OCI-LY7 (cell line): ENCODE data around the gene AMFR. TPM values are rescaled to one million over a fixed set of nuclear protein-coding genes. Genes with fewer than 3 reads are reported as not detected.

ENCODE experiments used
- BruUV-seq: library from RNA; stranded (reverse); fragments of 400-500 nt; replicated peaks from 2 replicates; lab custom pipeline; 2021; lab: Mats Ljungman, UMichigan
- CTCF ChIA-PET: fragments of 300-600 bp; sonication (Branson Sonifier 250); formaldehyde crosslinking; loops from one replicate; lab custom pipeline; 2022; ENCODE audit warnings: antibody characterized with exemption; ENCODE audit not compliant: unreplicated experiment; lab: Charles Lee
- POLR2A ChIA-PET: fragments of 300-600 bp; sonication (Branson Sonifier 250); formaldehyde crosslinking; loops from one replicate; lab custom pipeline; 2022; ENCODE audit warnings: antibody characterized with exemption; lab: Charles Lee
- DNase-seq: peaks from one replicate; pipeline ENCODE4 v3.0.0-alpha.2; 2015; ENCODE audit warnings: low spot score
- H2AFZ ChIP-seq: fragments of 200-600 bp; sonication (generic), shearing (Covaris generic); 2 replicates; pipeline ENCODE4 v1.6.1; 2014; ENCODE audit warnings: mild to moderate bottlenecking, antibody characterized with exemption, low read length, moderate library complexity
- H3K27ac ChIP-seq: fragments of 200-600 bp; sonication (generic); 2 replicates; pipeline ENCODE4 v1.5.1; 2014; ENCODE audit warnings: mixed run types, low read depth, mild to moderate bottlenecking, moderate library complexity, low read length, inconsistent platforms; ENCODE audit not compliant: poor library complexity, severe bottlenecking
- H3K36me3 ChIP-seq: fragments of 200-600 bp; sonication (generic); 2 replicates; pipeline ENCODE4 v1.6.1; 2014; ENCODE audit warnings: mild to moderate bottlenecking, antibody characterized with exemption, low read length, moderate library complexity, mixed read lengths; ENCODE audit not compliant: insufficient read depth
- H3K4me1 ChIP-seq: fragments of 200-600 bp; sonication (generic); 2 replicates; pipeline ENCODE4 v1.5.1; 2014; ENCODE audit warnings: mild to moderate bottlenecking, low read length; ENCODE audit not compliant: insufficient read depth, poor library complexity, severe bottlenecking
- H3K4me2 ChIP-seq: fragments of 200-600 bp; sonication (generic); 2 replicates; pipeline ENCODE4 v1.6.1; 2014; ENCODE audit warnings: mild to moderate bottlenecking, low read length
- H3K4me3 ChIP-seq: fragments of 200-600 bp; sonication (generic); 2 replicates; pipeline ENCODE4 v1.5.1; 2014; ENCODE audit warnings: mild to moderate bottlenecking, low read depth, low read length; ENCODE audit not compliant: poor library complexity, severe bottlenecking
- H3K79me2 ChIP-seq: fragments of 200-600 bp; sonication (generic); 2 replicates; pipeline ENCODE4 v1.6.1; 2016; ENCODE audit warnings: low read depth, mild to moderate bottlenecking, low read length, moderate library complexity, mixed read lengths; ENCODE audit not compliant: insufficient read depth
- H3K9me2 ChIP-seq: fragments of 200-600 bp; sonication (generic); 2 replicates; pipeline ENCODE4 v1.6.1; 2016; ENCODE audit warnings: mild to moderate bottlenecking, low read length, mixed read lengths; ENCODE audit not compliant: insufficient read depth
- H3K9me3 ChIP-seq: fragments of 200-600 bp; sonication (generic); 2 replicates; pipeline ENCODE4 v1.6.1; 2014; ENCODE audit warnings: mild to moderate bottlenecking, mixed run types, low read length, mixed read lengths
- H4K20me1 ChIP-seq: fragments of 200-600 bp; sonication (generic); 2 replicates; pipeline ENCODE4 v1.6.1; 2014; ENCODE audit warnings: mild to moderate bottlenecking, antibody characterized with exemption, low read length, moderate library complexity, mixed read lengths; ENCODE audit not compliant: insufficient read depth
- EZH2phosphoT487 ChIP-seq: fragments of 200-600 bp; sonication (generic); IDR thresholded peaks from 2 replicates; pipeline ENCODE4 v1.6.1; 2018; ENCODE audit warnings: low read depth, borderline replicate concordance, mild to moderate bottlenecking, mixed run types, antibody characterized with exemption, low read length, moderate library complexity, mixed read lengths
- intact Hi-C: fragments of 100-400 bp; cut with micrococcal nuclease; formaldehyde crosslinking; loops from one replicate; pipeline ENCODE4 v1.10.0; 2022; ENCODE audit not compliant: unreplicated experiment
- total RNA-seq, 2 experiments: library from RNA; depleted of rRNA in 1 of 2; stranded (reverse); fragments of >200 nt in 1 of 2; shearing (Covaris generic) in 1 of 2; gene quantifications; 2 replicates each; pipeline ENCODE4 v1.2.3, GENCODE V29; 2014 to 2022
- TF ChIP-seq, protein P1 (sequence below): fragments of 200-600 bp; sonication (generic); conservative IDR thresholded peaks from 2 replicates; pipeline ENCODE4 v1.5.1; 2014; ENCODE audit warnings: mild to moderate bottlenecking, antibody characterized with exemption, low read length, moderate library complexity, mixed read lengths

The AMFR gene
- total RNA-seq, 2 experiments from 2014 or later = 87.7 to 101 TPM

DNA sequence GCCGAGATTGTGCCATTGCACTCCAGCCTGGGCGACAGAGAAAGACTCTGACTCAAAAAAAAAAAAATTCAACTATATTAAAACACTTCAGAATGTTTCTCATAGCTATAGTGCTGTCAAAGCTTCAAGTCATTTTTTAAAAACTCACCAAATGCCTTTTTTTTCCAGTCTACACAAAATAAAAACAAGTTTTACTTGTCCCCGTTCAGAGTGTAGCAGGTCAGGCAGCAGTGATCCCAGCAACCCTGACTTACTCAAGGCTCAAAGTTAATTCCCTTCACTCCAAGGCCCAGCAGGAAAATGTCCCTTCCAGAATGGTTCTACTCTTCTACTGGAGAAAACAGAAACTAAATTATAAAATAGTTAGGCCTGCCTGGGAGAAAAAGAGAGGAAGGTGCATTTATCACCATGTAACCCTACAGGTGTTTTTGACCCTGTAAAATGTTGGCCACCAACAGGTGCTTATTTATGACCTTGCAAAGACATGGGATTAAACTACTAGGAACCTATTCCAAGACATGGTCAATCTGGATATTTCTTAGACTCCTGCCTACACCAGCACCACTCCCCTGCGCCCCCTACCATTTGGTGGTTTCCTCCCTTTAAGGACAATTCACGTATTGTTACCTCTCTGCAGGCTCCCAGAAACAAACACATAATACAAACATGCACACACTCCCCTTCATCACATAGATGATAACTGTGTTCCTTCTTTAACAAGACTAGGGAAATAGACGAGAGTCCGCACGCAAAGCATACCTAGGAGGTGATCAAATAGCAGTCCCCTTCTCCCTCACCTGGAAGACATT is 5.4 kb downstream of the AMFR start:
- intact Hi-C loops = no loop called here
- Histone ChIP-seq H3K9me2 (no peaks in the 10 kb centered on the region), H2AFZ (no peak overlapping the region), H3K9me3 (no peaks in the 10 kb centered on the region), H3K27ac (peak overlapping the region; percentile 72), H3K4me2 (peak overlapping the region; percentile 90), H3K79me2 (peaks cover 97% of the 10 kb centered on the region), H3K36me3 (peaks cover 10% of the 10 kb centered on the region), H4K20me1 (peaks cover 5% of the 10 kb centered on the region; the same call in 1 of the 2 replicates), H3K4me3 (no peak overlapping the region), H3K4me1 (peaks cover 50% of the 10 kb centered on the region)
- CTCF ChIA-PET = no interaction called here
- BruUV-seq = no TSS peak
- no peak for DNase-seq
- POLR2A ChIA-PET = interaction anchor here (0.7 to 1.3 kb wide), 3 partner anchors 11 to 31 kb away, joined by 3 to 5 read pairs (median 4); partner anchors contain the start of genes NUDT21 and OGFOD1
- no peak for TF ChIP-seq EZH2phosphoT487
- TF ChIP-seq, protein P1, sequence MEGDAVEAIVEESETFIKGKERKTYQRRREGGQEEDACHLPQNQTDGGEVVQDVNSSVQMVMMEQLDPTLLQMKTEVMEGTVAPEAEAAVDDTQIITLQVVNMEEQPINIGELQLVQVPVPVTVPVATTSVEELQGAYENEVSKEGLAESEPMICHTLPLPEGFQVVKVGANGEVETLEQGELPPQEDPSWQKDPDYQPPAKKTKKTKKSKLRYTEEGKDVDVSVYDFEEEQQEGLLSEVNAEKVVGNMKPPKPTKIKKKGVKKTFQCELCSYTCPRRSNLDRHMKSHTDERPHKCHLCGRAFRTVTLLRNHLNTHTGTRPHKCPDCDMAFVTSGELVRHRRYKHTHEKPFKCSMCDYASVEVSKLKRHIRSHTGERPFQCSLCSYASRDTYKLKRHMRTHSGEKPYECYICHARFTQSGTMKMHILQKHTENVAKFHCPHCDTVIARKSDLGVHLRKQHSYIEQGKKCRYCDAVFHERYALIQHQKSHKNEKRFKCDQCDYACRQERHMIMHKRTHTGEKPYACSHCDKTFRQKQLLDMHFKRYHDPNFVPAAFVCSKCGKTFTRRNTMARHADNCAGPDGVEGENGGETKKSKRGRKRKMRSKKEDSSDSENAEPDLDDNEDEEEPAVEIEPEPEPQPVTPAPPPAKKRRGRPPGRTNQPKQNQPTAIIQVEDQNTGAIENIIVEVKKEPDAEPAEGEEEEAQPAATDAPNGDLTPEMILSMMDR = peak; percentile 57

DNA sequence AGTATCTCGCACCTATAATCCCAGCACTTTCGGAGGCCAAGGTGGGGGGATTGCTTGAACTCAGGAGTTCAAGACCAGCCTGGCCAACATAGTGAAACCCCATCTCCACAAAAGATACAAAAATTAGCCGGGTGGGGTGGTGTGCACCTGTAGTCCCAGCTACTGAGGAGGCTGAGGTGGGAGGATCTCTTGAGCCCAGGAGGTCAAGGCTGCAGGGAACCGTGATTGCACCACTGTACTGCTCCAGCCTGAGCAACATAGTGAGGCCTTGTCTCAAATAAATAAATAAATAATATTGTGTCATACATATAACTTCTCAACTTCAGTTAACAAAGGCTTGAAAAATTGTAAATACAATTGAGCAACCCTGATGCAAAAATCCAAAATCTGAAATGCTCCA is 8.2 kb downstream of the AMFR start:
- BruUV-seq = no TSS peak
- H3K9me3 ChIP-seq = no peaks in the 10 kb centered on the region
- peaks cover 5% of the 10 kb centered on the region; the same call in 1 of the 2 replicates for H4K20me1 ChIP-seq
- H3K9me2 ChIP-seq = no peaks in the 10 kb centered on the region
- peaks cover 76% of the 10 kb centered on the region for H3K79me2 ChIP-seq
- ChIA-PET CTCF (no interaction called here), POLR2A (interaction anchor here (0.6 to 2.1 kb wide), 3 partner anchors 16 to 1529 kb away, joined by 3 to 5 read pairs (median 3); no protein-coding TSS in a partner anchor)
- intact Hi-C loops = no loop called here
- no peak overlapping the region for H3K4me3 ChIP-seq
- TF ChIP-seq EZH2phosphoT487 = no peak
- TF ChIP-seq, protein P1 = no peak
- H2AFZ ChIP-seq = no peak overlapping the region
- no peak overlapping the region for H3K4me2 ChIP-seq
- peaks cover 34% of the 10 kb centered on the region for H3K36me3 ChIP-seq
- H3K4me1 ChIP-seq = peaks cover 37% of the 10 kb centered on the region
- no peak overlapping the region for H3K27ac ChIP-seq
- no peak for DNase-seq

DNA sequence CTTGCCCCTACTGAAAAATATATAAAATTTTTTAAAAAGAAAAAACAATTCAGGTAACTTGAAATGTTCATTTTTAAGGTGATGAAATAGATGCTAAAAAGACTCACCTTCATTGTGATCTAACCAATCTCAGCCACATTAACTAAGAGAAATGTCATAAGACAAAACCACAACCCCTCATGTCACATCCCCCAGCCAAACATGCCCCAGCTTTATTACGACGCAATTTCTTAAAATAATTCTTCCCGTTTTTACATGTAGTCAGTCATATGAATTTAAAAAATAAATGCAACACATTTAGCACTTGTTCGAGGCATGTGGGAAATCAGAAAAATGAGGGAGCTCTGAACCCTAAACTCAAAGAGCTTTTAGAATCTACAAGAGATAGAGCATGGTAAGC is 9.5 kb downstream of the AMFR start:
- Histone ChIP-seq H3K9me3 (no peaks in the 10 kb centered on the region), H3K4me1 (peaks cover 25% of the 10 kb centered on the region), H3K36me3 (peaks cover 46% of the 10 kb centered on the region), H3K79me2 (peaks cover 63% of the 10 kb centered on the region), H3K4me3 (no peak overlapping the region), H3K27ac (no peak overlapping the region), H2AFZ (no peak overlapping the region), H3K9me2 (no peaks in the 10 kb centered on the region), H3K4me2 (peak overlapping the region; percentile 47; the same call in 1 of the 2 replicates), H4K20me1 (peaks cover 5% of the 10 kb centered on the region; the same call in 1 of the 2 replicates)
- intact Hi-C loops = no loop called here
- CTCF ChIA-PET = no interaction called here
- no peak for DNase-seq
- no TSS peak for BruUV-seq
- POLR2A ChIA-PET = interaction anchor here (0.7 to 2.1 kb wide), 3 partner anchors 15 to 364 kb away, joined by 3 to 5 read pairs (median 3); partner anchors contain the start of genes NUDT21 and OGFOD1
- TF ChIP-seq EZH2phosphoT487 = no peak
- TF ChIP-seq, protein P1 = no peak
